COR-L47 (cell line): Measurements from ENCODE around the gene UCK2.

Source experiments
- DNase-seq: peaks from one replicate; lab custom pipeline; 2025; lab: John Stamatoyannopoulos, UW

The UCK2 gene

GRCh38 chr1:165937829-165938228 is 110.4 kb downstream of the UCK2 start:
- DNase-seq: no peak

DNA sequence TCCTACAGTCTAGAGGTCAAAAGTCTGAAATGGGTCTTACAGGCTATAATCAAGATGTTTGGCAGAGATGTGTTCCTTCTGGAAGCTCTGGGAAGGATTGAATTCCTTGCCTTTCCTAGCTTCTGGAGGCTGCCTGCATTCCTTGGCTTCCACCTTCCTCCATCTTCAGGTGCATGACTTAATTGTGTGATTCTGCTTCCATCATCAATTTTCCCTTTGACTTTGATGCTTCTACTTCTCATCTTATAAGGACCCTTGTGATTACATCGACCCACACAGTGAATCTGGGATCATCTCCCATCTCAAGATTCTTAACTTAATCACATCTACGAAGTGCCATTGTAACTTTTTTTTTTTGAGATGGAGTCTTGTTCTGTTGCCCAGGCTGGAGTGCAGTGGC is 111.4 kb downstream of the UCK2 start:
- no peak for DNase-seq

DNA sequence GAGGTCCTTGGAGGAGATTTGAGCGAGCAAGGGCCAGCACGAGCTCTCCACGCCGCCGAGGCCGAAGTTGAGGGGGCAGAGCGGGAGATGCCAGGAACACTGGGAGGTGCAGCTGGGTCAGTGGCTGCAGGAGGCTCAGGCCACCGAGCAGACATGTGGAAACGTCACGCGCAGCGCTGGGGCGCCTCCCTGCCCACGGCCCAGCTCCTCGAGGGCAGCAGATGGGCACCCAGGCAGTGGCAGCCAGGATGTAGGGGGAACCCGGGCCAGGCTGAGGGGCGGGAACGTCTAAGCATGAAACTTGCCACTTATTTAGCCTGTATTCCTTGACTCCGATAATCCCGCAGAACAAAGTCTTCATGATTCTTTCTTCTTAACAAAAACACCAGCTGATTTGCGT is 114.1 kb downstream of the UCK2 start:
- no peak for DNase-seq

DNA sequence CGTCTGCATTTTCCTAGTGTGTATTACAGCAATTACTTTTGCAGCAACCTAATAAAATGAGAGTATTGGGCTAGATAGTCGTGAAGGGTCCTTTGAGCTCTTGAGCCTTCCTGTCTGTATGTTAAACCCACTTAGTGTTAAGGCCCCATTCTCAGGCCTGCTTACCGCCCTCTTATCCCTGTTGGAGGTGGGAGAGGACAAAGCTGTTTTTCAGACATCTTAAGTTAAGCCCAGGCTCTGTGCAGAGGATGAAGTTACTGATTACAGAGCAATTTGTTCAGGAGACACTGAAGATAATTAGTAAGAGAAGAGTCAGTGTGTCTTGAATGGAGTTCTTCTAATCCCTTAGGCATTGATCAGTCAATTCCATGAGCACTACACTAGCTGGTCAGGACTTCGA is 114.6 kb downstream of the UCK2 start:
- DNase-seq: no peak

DNA sequence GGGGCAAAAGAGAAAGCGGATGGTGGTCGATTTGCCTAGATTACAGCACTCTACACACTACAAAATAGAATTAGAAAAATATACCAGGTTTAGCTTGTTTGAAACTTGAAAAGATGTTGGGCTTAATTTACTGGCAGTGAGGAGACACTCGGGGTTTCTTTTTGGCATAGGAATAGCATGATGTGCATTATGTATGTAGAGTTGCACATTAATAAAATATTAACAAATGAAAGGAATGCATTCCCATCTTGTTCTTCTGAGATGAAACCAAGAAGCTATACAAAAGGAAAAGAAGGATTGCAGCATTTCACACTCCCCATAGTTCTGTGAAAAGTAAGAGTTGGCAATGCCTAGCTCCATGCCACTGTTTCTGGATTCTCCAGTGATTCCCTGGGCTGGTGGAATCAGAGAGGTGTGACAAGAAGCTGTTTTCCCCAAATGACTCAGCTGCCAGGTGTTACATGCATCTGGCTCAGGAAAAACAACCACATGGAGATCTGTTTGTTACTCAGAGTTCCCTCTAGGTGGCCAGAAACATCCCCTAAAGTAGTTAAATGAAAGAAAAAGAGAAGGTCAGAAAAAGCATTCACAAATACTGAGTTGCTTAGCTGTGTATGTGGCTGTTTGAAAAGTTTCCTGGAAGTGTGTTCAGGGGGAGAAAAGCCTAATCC is 115.6 kb downstream of the UCK2 start:
- no peak for DNase-seq

GRCh38 chr1:165945911-165946310 is 118.5 kb downstream of the UCK2 start:
- no peak for DNase-seq

GRCh38 chr1:165947797-165948455 is 120.5 kb downstream of the UCK2 start:
- DNase-seq: no peak

DNA sequence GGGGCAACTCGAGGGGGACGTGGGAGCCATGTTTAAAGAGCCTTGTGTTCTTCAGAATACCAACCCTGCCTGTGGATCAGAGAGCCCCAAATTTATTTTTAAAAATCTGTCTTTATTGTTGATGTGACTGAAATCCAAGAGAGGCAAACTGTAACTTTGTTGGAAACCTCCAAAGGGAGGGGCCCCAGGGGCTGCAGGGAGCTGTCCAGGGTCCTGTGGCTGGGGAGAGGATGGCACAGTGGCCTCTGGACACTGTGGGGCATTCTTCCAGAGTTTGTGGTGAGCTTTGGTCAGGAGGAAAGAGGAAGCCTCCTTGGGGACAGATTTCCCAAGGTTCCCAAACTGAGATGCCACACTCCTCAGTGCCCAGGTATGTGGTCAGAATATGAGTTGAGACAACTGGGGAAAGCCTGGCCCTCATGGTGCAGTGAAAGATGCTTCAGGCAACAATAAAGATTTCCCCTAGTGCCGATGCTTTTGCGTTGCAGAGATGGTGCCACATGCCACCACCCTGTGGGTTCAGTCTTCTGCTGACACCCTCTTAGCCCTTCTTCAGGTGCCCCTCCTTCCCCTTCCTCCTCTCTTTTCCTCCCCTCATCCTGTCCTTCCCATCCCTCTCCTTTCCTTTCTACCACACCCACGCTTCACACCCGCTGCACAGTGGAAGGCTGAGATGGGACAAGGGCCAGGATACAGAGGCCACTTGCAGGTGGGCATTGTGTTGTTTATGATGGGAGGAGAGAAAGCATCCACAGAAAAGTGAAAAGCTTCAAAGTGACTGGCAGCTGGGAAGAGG is 122.1 kb downstream of the UCK2 start:
- DNase-seq: no peak

GRCh38 chr1:165954940-165955339 is 127.5 kb downstream of the UCK2 start:
- DNase-seq: no peak

DNA sequence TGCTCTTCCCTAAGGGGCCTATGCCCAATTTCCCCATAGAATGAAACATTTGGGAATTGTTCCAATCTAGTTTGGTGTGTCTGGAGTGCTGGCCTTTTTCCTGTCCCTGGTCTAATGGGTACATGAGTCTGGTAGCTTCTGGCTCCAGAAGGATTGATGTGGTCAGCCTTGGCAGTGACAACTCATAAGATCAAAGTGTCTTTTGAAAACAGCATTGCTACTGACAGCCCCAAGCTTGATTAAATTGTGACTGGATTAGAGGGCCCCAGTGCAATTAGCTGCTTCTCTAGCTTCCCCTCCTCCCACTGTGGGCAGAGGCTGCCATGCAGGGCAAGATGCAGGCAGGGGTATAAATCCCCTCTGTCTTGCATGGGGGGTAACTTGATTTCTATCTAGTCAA is 130.9 kb downstream of the UCK2 start:
- no peak for DNase-seq

- no peak for DNase-seq
Measured at GRCh38 chr1:165960136-165960535, 132.7 kb downstream of the UCK2 start.

GRCh38 chr1:165960881-165961280 is 133.5 kb downstream of the UCK2 start:
- no peak for DNase-seq
